ENCODE data around the gene PPP4C. TPM values are rescaled to one million over a fixed set of nuclear protein-coding genes. Genes with fewer than 3 reads are reported as not detected.
"Not testable (repeated sequence)": the region's sequence is repeated elsewhere in the genome, so short reads cannot be mapped to it uniquely, and the experiment has no call there.

The PPP4C gene
- total RNA-seq, result 133 and 147 TPM in 2 replicates

DNA sequence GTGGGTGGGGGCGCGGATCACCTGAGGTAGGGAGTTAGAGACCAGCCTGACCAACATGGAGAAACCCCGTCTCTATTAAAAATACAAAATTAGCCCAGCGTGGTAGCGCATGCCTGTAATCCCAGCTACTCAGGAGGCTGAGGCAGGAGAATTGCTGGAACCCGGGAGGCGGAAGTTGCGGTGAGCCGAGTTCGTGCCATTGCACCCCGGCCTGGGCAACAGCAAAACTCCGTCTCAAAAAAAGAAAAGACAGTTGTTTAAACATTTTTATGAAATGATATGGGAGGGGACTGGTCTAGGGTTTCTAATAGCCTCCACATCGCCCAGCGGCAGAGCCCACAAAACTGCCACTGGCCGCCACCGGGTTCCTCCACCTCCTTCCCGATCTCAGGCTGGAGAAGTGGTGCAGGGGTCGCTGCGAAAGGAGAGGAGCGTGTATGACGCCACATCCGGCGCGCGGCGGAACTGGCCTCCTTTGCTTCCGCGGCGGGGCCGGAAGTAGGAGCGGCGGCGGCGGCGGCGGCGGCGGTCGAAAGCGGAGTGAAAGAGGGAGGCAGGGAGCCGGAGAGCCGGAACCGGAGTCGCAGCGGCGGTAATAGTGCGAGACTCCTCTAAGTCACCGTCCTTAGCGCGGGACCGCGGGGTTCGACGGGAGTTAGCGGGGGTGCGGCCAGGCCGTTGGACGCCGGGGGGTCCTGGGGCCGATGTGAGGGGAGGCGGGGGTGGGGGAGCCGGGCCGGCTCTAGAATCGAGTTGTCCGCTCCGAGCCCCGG is at the start of gene PPP4C:
PPP4C (plus strand) TSS at position 492 of the 773 bp plus-strand sequence. CDS start 384 bp downstream, outside the sequence.
- Mint-ChIP-seq H3K4me3 (peak within 1 kb of the TSS; percentile 97), H3K27ac (peak within 1 kb of the TSS; percentile 96), H3K27me3 (ENCODE audit: insufficient read depth) (no peaks in the 10 kb centered on the region), H3K36me3 (ENCODE audit: low read depth) (peaks cover 34% of the 10 kb centered on the region), H3K9me3 (no peaks in the 10 kb centered on the region), H3K4me1 (ENCODE audit: low read depth) (peaks cover 44% of the 10 kb centered on the region)
- DNase-seq (ENCODE audit: low spot score), result peak; percentile 92
- intact Hi-C loops (cut with micrococcal nuclease), result loop anchor here (1.0 kb wide), 3 partner anchors 10 to 21 kb away; partner anchors contain the start of genes ALDOA and YPEL3

DNA sequence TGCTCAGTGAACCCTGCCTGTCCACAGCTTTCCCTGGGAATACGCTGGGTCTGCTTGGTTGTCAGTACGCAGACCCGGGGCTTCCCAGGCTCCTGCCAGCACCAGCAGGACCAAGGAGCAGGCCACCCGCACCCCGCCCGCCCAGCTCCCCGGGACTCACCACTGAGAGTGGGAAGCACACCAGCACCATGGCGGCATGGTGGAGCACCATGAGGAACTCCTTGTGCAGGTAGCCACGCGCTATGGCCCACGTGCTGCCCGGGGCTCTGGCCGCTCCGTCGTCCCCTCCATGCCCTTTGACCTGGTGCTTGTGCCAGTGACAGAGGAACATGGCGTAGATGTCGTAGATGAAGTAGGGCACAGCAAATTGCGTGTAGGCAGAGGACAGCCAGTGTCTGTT is 49.3 kb upstream of the PPP4C start:
- Mint-ChIP-seq H3K27me3 (ENCODE audit: insufficient read depth) (peaks cover 32% of the 10 kb centered on the region), H3K27ac (no peak overlapping the region), H3K4me3 (no peak overlapping the region), H3K36me3 (ENCODE audit: low read depth) (no peaks in the 10 kb centered on the region), H3K9me3 (no peaks in the 10 kb centered on the region), H3K4me1 (ENCODE audit: low read depth) (peaks cover under 1% of the 10 kb centered on the region)
- intact Hi-C loops (cut with micrococcal nuclease), result no loop called here
- no peak for DNase-seq (ENCODE audit: low spot score)

DNA sequence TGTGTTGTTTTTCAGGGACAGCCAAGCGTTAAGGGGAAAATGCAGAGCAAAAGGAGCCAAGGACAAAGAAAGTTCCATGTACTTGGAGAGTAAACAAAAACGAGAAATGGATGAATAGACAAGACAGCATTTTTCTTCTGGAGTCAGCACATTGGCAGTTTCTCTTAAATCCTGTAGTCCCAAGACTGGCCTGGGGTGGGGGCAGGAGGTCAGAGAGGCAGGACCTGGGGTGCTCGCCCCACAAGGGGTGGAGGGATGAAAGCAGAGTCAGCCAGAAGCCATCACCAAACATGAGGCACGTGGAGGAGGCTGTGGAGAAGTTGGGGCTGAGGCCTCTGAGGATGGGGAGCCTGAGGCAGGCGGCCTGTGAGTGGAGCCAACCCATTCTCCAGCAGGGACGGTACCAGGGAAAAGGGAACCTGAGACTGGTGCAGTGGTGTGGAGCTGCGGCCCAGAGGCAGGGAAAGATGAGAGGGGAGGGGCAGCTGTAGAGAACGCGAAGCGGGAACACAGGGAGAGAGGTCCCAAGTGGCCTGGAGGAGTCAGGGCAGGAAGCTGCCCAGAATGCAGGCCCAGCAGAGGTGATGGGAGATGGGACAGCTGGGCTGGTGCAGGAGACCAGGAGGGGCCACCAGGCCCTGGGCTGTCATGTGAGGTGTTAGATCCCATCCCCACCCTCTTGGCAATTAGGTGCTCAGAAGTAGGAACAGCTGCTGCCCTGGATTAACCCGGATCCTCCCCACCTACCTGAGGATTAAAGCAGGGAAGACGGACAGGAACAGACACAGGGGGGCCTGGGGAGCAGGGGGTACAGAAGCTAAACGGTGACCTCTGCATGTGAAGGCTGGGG is 48.0 kb upstream of the PPP4C start:
- peaks cover 7% of the 10 kb centered on the region for H3K4me1 Mint-ChIP-seq (ENCODE audit: low read depth)
- H3K9me3 Mint-ChIP-seq, result no peaks in the 10 kb centered on the region
- no peaks in the 10 kb centered on the region for H3K36me3 Mint-ChIP-seq (ENCODE audit: low read depth)
- no peak for DNase-seq (ENCODE audit: low spot score)
- H3K4me3 Mint-ChIP-seq, result no peak overlapping the region
- H3K27me3 Mint-ChIP-seq (ENCODE audit: insufficient read depth), result peaks cover 39% of the 10 kb centered on the region
- H3K27ac Mint-ChIP-seq, result no peak overlapping the region
- intact Hi-C loops (cut with micrococcal nuclease), result no loop called here

DNA sequence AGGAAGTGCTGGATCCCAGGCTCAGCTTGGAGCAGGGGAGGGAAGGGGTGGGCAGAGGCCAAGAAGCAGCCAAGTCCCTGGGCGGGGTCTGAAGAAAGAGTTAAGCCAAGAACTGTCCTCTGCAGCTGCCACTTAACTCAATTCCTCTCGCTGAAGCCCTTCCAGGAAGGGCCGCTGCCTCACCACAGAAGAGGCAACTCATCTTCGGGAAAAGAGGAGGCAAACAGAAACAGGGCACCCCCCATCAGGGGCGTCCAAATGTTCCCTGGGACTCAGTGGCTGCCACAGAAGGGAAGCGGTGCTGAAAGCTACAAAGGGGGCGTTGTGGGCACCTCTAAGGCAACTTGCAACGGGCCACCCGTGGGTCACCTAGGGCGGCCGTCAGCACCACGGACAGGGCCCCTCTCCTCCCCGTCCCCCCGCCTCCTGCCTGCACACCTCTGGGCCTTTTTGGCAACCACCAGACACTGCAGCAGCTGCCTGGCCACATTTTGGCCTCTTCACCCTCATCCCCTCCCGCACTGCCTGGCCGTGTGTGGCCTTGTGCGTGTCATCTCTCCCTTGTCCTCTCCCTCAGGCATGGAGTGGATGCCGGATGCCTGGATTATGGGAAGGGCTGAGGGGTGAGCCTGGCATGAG is 47.2 kb upstream of the PPP4C start:
- Mint-ChIP-seq H3K27me3 (ENCODE audit: insufficient read depth) (peaks cover 39% of the 10 kb centered on the region), H3K9me3 (no peaks in the 10 kb centered on the region), H3K4me1 (ENCODE audit: low read depth) (peaks cover 7% of the 10 kb centered on the region), H3K36me3 (ENCODE audit: low read depth) (no peaks in the 10 kb centered on the region), H3K4me3 (no peak overlapping the region), H3K27ac (no peak overlapping the region)
- DNase-seq (ENCODE audit: low spot score), result no peak
- intact Hi-C loops (cut with micrococcal nuclease), result no loop called here

DNA sequence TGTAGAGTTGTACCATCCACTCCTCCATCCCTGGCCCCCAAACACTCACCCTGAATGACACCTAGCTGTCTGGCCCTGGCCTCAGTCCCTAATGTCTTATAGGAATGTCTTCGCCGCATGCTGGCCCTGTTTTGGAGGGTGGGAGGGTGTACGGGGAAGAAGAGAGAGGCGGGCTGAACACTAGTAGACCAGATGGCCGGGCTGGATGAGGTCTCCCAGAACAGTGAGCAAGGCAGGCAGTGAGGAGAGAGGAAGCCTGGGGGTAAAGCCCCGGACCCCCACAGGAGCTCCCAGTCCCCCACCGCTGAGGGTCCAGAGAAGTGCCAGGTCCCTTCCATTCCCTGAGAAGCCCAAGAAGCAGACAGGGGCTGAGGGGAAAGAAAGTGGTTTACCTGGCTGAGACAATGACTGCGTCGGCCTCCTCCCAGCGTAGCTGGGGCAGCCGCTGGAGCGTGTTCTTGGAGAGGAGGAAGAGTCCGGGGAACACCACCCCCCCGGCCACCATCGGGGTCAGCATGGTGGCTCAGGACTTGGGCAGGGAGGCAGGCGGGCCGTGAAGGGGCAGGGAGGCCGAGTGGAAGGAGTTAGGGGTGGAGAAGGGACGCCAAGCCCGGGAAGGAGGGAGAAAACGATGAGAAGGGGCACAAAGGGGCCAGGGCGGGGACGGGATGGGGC is 45.6 kb upstream of the PPP4C start:
- H3K27me3 Mint-ChIP-seq (ENCODE audit: insufficient read depth), result peaks cover 45% of the 10 kb centered on the region
- H3K4me3 Mint-ChIP-seq, result no peak overlapping the region
- no peak for DNase-seq (ENCODE audit: low spot score)
- H3K27ac Mint-ChIP-seq, result peak overlapping the region; percentile 38
- no peaks in the 10 kb centered on the region for H3K9me3 Mint-ChIP-seq
- H3K36me3 Mint-ChIP-seq (ENCODE audit: low read depth), result no peaks in the 10 kb centered on the region
- intact Hi-C loops (cut with micrococcal nuclease), result no loop called here
- H3K4me1 Mint-ChIP-seq (ENCODE audit: low read depth), result peaks cover 9% of the 10 kb centered on the region

DNA sequence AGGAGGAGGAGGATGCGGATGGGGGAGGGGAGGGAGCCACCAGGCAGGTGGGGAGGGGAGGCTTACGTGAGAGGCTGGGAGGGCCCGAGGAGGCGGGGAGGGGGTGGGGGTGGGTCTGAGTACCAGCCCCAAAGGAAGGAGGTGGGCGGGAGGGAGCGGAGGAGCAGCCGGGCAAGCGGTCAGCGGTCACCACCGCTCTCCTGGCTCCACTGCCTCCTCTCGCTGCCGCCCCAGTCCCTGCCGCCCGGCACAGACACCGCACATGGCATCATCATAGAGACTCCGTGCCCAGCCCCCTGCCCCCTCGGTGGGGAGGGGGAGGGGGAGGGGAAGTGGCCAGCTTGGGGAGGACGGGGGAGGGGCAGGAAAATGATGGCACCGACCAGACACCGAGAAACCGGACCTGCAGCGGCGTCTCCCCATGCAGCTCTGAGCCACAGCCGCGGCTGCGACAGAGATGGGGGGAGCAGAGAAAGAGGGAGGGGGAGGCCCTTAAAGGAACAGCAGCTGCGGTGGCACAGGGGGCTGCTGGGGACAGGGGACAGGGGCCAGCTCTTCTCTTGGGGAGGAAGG is 44.9 kb upstream of the PPP4C start, which contains the start of gene TLCD3B:
TLCD3B (minus strand) TSS at position 431 of the 573 bp plus-strand sequence. CDS start 744 bp downstream, outside the sequence.
- Mint-ChIP-seq H3K27ac (peak within 1 kb of the TSS; percentile 38), H3K4me1 (ENCODE audit: low read depth) (peaks cover 16% of the 10 kb centered on the region), H3K4me3 (no peak within 1 kb of the TSS), H3K9me3 (no peaks in the 10 kb centered on the region), H3K36me3 (ENCODE audit: low read depth) (no peaks in the 10 kb centered on the region), H3K27me3 (ENCODE audit: insufficient read depth) (peaks cover 50% of the 10 kb centered on the region)
- intact Hi-C loops (cut with micrococcal nuclease), result no loop called here
- DNase-seq (ENCODE audit: low spot score), result no peak

DNA sequence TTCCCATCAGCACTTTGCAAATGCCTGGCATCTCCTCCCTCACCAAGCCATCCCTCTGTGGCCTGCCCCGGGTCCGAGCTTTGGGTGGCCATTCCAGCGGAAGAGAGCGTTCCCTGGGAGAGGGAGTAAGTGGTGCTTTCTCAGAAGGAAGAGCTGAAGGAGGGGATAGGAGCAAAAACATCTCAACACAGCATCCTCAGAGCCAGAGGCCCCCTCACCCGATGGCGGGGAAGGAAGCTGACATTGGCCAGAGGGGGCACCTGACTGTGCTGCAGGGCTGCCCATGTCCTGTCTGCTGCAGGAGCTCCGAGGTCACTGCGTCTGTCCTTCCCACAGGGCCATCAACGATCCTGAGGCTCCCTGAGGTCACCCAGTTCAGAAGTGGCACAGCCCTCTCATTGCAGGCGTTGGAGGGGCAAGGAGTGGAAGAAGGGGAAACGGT is 44.3 kb upstream of the PPP4C start:
- H3K27me3 Mint-ChIP-seq (ENCODE audit: insufficient read depth), result peaks cover 51% of the 10 kb centered on the region
- H3K4me1 Mint-ChIP-seq (ENCODE audit: low read depth), result peaks cover 16% of the 10 kb centered on the region
- no peaks in the 10 kb centered on the region for H3K36me3 Mint-ChIP-seq (ENCODE audit: low read depth)
- no peak for DNase-seq (ENCODE audit: low spot score)
- intact Hi-C loops (cut with micrococcal nuclease), result no loop called here
- H3K9me3 Mint-ChIP-seq, result no peaks in the 10 kb centered on the region
- no peak overlapping the region for H3K4me3 Mint-ChIP-seq
- no peak overlapping the region for H3K27ac Mint-ChIP-seq

DNA sequence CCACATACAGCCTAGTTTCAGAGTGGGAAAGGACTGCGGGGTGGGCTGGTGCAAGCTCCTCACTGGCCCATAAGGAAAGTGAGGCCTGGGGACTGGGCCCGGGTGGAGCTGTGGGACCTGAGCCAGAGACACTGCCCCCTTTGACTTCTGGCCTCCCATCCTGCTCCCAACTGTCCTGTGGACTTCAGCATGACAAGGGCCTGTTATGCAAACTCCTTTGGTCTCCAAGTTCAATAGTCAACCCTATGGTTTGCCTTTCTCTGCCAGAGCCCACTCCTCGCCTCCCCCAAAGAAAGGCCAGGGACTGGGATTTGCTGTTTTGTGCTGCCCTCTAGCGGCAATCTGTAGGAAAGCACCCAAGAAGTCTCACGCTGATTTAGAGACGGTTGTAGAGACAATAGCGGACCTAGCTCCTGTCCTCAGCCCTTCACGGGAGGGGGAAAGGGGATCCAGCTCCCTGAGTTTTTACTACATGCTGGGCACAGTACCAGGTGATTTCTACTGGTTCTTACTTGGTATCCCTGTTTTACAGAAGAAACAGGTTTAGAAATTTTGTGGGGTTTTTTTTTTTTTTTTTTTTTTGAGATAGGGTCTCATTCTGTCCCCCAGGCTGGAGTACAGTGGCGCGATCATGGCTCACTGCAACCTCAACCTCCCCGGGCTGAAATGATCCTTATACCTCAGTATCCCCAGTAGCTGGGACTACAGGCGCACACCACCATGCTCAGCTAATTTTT is 43.5 kb upstream of the PPP4C start:
- intact Hi-C loops (cut with micrococcal nuclease), result loop anchor here (1.0 kb wide), 1 partner anchor 340 kb away; no protein-coding TSS in a partner anchor
- Mint-ChIP-seq H3K9me3 (no peaks in the 10 kb centered on the region), H3K4me3 (no peak overlapping the region), H3K36me3 (ENCODE audit: low read depth) (no peaks in the 10 kb centered on the region), H3K27ac (no peak overlapping the region), H3K27me3 (ENCODE audit: insufficient read depth) (peaks cover 48% of the 10 kb centered on the region), H3K4me1 (ENCODE audit: low read depth) (peaks cover 16% of the 10 kb centered on the region)
- peak; percentile 61 for DNase-seq (ENCODE audit: low spot score)

DNA sequence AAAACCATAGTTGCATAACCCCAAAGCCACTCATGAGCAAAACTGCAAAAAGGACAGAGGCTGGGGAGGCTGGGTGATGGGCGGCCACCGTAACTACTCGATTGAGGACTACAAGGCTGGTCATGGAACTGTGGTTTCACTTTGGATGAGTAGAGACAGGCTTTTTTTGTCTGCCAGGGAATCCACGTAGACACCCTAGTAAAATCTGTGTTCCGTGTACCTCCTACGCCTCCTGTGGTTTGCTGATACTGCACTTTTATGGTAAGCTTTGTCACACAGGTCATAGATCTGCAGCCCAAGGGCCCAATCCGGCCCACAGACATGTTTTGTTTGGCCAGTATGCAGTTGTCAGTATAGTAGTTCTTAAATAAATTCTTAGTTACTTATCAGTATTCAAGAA is 42.5 kb upstream of the PPP4C start:
- Mint-ChIP-seq H3K36me3 (ENCODE audit: low read depth) (no peaks in the 10 kb centered on the region), H3K4me3 (no peak overlapping the region), H3K27ac (no peak overlapping the region), H3K27me3 (ENCODE audit: insufficient read depth) (peaks cover 41% of the 10 kb centered on the region), H3K9me3 (no peaks in the 10 kb centered on the region), H3K4me1 (ENCODE audit: low read depth) (peaks cover 16% of the 10 kb centered on the region)
- no peak for DNase-seq (ENCODE audit: low spot score)
- intact Hi-C loops (cut with micrococcal nuclease), result no loop called here

DNA sequence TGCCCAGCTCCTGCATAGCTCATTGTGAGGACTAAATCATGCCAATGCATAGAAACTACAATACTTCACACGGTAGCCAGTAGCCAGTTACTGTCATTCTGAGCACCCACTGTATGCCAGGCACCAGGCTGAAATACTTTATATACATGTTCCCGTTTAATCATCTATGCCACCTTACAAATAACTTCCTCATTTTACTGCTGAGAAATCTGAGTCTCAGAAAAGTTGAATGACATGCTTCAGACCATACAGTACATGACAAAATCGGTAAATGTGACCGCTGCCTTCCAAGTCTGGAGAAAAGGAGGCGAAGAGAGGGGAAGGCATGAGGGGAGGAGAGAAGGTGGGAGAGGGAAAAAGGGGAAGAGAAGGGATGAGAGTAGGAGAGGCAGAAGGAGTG is 35.6 kb upstream of the PPP4C start:
- Mint-ChIP-seq H3K9me3 (no peaks in the 10 kb centered on the region), H3K27ac (no peak overlapping the region), H3K27me3 (ENCODE audit: insufficient read depth) (peaks cover 37% of the 10 kb centered on the region), H3K36me3 (ENCODE audit: low read depth) (peaks cover 2% of the 10 kb centered on the region), H3K4me1 (ENCODE audit: low read depth) (peaks cover 6% of the 10 kb centered on the region), H3K4me3 (no peak overlapping the region)
- intact Hi-C loops (cut with micrococcal nuclease), result no loop called here
- no peak for DNase-seq (ENCODE audit: low spot score)

DNA sequence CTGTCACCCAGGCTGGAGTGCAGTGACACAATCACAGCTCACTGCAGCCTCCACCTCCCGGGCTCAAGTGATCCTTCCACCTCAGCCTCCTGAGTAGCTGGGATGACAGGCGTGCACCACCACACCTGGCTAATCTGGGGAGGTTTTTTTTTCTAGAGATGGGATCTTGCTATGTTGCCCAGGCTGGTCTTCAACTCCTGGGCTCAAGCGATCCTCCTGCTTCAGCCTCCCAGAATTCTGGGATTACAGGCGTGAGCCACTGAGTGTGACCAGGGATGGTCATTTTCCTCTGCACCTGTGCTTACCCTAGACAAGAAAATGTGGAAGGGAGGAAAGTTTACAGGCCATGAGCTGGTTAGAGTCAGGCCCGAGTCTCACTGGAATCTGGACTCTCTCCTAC is 35.1 kb upstream of the PPP4C start:
- H3K27me3 Mint-ChIP-seq (ENCODE audit: insufficient read depth), result peaks cover 33% of the 10 kb centered on the region
- intact Hi-C loops (cut with micrococcal nuclease); H3K4me1 Mint-ChIP-seq (ENCODE audit: low read depth); H3K27ac Mint-ChIP-seq; H3K4me3 Mint-ChIP-seq; H3K36me3 Mint-ChIP-seq (ENCODE audit: low read depth); DNase-seq (ENCODE audit: low spot score); H3K9me3 Mint-ChIP-seq: not testable (repeated sequence)
